Mesenteric fat pad (tissue), 1 donor: ENCODE measurements around the gene CFD. TPM values are rescaled to one million over a fixed set of nuclear protein-coding genes. Genes with fewer than 3 reads are reported as not detected.
"Not testable (repeated sequence)": the region's sequence is repeated elsewhere in the genome, so short reads cannot be mapped to it uniquely, and the experiment has no call there.

Experiments used
- DNase-seq: peaks from one replicate; pipeline ENCODE4 v3.0.0-alpha.2; 2020; ENCODE audit warnings: low spot score
- total RNA-seq: library from RNA; stranded (reverse); fragmentation: NEBNext Ultra II Directional; extraction: Animal tissue kit (Norgen Biotek cat#: 25700); gene quantifications from one replicate; pipeline ENCODE4 v1.2.1, GENCODE V29; 2021
- donor health status: DM: yes; HTN: yes; CAD: no.

Gene CFD
- total RNA-seq, 1 donor from 2014 or later: 1,010 TPM

- DNase-seq: no peak
These were observed 8.5 kb upstream of the CFD start for GRCh38 chr19:850979-851335.

- DNase-seq: no peak
These were observed 7.1 kb upstream of the CFD start, which contains the start of gene ELANE for GRCh38 chr19:852136-853013. TSS of gene ELANE (plus strand) at chr19:852303. CDS start at chr19:852329, 26 bp downstream.

- no peak for DNase-seq
These were observed 6.4 kb upstream of the CFD start for GRCh38 chr19:853014-853585.

DNA sequence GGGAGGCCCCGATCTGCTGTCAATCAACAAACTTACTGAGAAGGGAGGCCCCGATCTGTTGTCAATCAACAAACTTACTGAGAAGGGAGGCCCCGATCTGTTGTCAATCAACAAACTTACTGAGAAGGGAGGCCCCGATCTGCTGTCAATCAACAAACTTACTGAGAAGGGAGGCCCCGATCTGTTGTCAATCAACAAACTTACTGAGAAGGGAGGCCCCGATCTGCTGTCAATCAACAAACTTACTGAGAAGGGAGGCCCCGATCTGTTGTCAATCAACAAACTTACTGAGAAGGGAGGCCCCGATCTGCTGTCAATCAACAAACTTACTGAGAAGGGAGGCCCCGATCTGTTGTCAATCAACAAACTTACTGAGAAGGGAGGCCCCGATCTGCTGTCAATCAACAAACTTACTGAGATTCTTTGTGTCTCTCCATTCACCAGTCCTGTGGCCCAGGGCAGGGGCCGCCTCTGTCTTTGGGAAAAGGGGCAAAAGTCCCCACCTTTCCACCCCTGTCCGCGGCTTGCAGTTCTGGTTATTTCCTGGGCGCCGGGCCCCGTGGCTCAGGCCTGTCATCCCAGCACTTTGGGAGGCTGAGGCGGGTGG lies 5.7 kb upstream of the CFD start:
- not testable (repeated sequence) for DNase-seq

DNA sequence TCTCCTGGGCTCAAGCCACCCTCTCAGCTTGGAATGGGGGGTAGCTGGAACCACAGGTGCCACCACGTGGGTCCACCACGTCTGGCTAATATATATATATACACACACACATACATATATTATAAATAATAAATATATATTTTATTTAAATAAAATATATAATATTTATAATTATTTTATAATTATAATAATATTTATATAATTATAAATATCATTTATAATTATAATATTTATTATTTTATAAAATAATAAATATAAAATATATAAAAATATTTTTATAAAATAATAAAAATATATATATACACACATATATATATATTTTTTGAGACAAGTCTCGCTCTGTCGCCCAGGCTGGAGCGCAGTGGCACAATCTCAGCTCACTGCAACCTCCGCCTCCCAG lies 4.9 kb upstream of the CFD start:
- DNase-seq: no peak

- no peak for DNase-seq
These were observed 4.3 kb upstream of the CFD start for GRCh38 chr19:855142-855541.

DNA sequence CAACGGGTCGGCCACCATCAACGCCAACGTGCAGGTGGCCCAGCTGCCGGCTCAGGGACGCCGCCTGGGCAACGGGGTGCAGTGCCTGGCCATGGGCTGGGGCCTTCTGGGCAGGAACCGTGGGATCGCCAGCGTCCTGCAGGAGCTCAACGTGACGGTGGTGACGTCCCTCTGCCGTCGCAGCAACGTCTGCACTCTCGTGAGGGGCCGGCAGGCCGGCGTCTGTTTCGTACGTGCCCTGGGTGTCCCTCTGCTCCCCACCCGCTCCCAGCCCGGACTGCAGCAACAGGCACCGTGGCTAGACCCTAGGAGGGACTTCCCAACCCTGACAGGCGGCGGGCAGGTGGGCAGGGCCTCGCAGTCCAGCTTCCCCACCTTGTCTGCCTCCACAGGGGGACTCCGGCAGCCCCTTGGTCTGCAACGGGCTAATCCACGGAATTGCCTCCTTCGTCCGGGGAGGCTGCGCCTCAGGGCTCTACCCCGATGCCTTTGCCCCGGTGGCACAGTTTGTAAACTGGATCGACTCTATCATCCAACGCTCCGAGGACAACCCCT lies 3.8 kb upstream of the CFD start:
- no peak for DNase-seq

GRCh38 chr19:858284-858683 lies 1.2 kb upstream of the CFD start:
- DNase-seq: no peak

- no peak for DNase-seq
These were observed 1.8 kb downstream of the CFD start for GRCh38 chr19:861141-861755.

GRCh38 chr19:861756-862580 lies 2.5 kb downstream of the CFD start:
- DNase-seq: no peak

DNA sequence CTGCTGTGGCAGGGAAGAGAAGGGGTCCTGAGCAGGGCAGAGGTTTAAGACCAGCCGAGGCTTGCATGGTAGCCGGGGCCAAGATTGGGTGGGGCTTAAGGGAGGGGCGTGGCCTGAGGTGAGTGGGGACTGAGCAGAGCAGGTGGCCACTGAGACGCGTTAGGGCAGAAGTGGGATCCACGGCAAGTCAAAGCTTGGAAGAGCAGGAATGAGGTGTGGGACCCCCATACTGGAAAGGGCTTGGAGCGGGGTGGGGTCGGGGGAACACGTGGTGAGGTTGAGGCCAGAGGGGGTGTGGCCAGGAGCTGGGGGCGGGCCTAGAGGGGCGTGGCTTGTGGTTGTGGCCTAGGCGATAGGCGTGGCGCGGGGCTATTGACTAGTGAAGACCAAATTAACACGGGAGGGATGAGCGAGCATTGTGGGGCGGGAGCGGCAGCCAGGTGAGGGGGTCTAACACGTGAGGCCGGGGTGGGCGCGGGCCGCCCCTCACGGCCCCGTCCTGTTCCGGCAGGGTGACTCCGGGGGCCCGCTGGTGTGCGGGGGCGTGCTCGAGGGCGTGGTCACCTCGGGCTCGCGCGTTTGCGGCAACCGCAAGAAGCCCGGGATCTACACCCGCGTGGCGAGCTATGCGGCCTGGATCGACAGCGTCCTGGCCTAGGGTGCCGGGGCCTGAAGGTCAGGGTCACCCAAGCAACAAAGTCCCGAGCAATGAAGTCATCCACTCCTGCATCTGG lies 3.3 kb downstream of the CFD start:
- DNase-seq: no peak

DNA sequence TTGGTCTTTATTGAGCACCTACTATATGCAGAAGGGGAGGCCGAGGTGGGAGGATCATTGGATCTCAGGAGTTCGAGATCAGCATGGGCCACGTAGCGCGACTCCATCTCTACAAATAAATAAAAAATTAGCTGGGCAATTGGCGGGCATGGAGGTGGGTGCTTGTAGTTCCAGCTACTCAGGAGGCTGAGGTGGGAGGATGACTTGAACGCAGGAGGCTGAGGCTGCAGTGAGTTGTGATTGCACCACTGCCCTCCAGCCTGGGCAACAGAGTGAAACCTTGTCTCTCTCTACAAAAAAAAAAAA lies 3.8 kb downstream of the CFD start:
- DNase-seq: no peak

- no peak for DNase-seq
These were observed 7.4 kb downstream of the CFD start for GRCh38 chr19:866769-867300.

- DNase-seq: no peak
These were observed 7.9 kb downstream of the CFD start for GRCh38 chr19:867301-867793.

- no peak for DNase-seq
These were observed 8.5 kb downstream of the CFD start for GRCh38 chr19:867855-868457.

- no peak for DNase-seq
These were observed 9.2 kb downstream of the CFD start for GRCh38 chr19:868458-869244.

DNA sequence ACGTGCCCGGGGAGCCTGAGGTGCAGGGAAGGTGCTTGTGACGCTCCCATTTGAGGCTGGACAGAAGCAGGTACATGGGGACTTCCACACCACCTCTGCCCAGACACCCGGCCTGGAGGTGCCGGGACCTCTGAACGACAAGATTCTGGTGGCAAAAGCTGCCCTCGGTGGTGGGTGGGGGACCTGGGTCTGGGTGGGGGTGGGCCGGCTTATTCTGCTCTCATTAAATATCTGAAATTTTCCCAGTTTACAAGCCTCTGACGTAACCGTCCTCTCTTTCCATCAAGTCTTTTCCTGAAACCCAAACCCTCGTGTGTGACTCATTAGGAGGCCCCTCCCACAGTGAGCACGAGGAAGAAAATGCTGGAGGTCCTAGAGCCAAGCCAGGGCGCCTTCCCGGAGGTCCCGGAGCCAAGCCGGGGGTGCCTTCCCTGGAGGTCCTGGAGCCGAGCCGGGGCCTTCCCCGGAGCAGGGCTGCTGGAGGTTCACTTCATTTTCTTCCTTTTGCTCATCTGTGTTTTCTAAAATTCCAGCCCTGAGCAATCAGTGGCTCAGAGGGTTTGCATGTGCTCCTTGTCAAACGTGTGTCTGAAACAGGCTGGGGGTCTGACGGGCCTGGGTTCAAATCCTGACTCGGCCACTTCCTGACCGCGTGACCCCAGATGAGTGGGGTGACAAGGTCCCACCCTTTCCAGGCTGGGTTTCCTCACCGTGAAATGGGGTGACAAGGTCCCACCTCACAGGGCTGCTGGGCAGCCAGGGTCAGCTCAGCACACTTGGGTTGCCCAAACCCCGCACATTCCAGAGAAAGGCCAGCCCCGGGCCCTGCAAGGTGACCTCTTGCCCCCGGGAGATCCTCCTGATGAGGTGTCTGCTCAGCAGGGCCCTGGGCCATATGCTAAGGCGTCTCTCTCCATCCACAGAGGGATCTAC lies 10.0 kb downstream of the CFD start:
- no peak for DNase-seq

GRCh38 chr19:870314-870713 lies 10.8 kb downstream of the CFD start:
- DNase-seq: no peak
